ENCODE results near the gene TMEM121B.
"Not testable (repeated sequence)": the region's sequence is repeated elsewhere in the genome, so short reads cannot be mapped to it uniquely, and the experiment has no call there.

Gene TMEM121B

DNA sequence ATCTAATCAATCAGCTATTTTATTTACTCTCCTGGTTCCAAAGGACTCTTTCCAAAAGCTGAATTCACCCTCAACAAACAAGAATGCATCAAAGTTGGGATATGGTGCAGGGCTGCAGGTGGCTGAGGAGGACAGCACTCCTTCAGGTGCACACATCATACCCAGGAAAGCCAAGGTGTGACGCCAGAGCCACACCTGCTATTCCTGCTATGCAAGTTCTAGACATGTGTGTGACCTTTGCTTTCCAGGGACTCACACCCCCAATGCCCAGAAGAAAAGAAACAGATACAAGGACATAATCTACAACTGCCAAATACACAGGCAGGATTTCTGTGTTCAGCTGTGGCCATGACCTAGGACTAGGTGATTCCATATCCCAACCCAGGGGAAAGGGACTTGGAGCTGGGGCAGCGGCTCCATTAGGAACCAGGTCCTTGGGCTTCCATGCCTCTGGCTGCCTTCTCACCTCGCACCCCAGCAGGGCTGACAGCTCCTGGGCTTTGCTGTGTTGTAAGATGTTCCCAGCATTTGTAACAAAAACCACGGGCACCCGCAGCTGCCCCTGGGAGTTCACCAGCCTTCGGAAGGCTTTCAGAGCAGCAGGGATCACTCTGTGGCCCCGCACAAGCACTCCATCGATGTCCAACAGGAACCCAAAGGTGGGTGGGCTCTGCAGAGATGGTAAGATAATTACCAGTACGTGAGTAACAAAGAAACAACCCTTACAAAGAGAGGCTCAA, 28.1 kb upstream of the TMEM121B start:
- H3K4me3 ChIP-seq (ENCODE audit: low read depth, low read length) = no peak overlapping the region
- DNase-seq (ENCODE audit: low read depth, low spot score) = no peak
- in situ Hi-C loops (cut with HindIII; ENCODE audit: low sequenced_read_pairs) = no loop called here
- TF ChIP-seq, protein P1, sequence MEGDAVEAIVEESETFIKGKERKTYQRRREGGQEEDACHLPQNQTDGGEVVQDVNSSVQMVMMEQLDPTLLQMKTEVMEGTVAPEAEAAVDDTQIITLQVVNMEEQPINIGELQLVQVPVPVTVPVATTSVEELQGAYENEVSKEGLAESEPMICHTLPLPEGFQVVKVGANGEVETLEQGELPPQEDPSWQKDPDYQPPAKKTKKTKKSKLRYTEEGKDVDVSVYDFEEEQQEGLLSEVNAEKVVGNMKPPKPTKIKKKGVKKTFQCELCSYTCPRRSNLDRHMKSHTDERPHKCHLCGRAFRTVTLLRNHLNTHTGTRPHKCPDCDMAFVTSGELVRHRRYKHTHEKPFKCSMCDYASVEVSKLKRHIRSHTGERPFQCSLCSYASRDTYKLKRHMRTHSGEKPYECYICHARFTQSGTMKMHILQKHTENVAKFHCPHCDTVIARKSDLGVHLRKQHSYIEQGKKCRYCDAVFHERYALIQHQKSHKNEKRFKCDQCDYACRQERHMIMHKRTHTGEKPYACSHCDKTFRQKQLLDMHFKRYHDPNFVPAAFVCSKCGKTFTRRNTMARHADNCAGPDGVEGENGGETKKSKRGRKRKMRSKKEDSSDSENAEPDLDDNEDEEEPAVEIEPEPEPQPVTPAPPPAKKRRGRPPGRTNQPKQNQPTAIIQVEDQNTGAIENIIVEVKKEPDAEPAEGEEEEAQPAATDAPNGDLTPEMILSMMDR (IDR thresholded peaks at IDR 0.05; ENCODE audit: low read depth, low read length) = no peak

DNA sequence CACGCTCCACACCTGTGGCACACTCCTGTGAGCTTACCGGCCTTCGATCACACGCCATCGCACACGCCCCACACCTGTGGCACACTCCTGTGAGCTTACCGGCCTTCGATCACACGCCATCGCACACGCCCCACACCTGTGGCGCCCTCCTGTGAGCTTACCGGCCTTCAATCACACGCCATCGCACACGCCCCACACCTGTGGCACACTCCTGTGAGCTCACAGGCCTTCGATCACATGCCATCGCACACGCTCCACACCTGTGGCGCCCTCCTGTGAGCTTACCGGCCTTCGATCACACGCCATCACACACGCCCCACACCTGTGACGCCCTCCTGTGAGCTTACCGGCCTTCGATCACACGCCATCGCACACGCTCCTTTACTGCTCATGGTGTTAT, 26.3 kb upstream of the TMEM121B start:
- in situ Hi-C loops (cut with HindIII; ENCODE audit: low sequenced_read_pairs); H3K4me3 ChIP-seq (ENCODE audit: low read depth, low read length); DNase-seq (ENCODE audit: low read depth, low spot score): not testable (repeated sequence)

DNA sequence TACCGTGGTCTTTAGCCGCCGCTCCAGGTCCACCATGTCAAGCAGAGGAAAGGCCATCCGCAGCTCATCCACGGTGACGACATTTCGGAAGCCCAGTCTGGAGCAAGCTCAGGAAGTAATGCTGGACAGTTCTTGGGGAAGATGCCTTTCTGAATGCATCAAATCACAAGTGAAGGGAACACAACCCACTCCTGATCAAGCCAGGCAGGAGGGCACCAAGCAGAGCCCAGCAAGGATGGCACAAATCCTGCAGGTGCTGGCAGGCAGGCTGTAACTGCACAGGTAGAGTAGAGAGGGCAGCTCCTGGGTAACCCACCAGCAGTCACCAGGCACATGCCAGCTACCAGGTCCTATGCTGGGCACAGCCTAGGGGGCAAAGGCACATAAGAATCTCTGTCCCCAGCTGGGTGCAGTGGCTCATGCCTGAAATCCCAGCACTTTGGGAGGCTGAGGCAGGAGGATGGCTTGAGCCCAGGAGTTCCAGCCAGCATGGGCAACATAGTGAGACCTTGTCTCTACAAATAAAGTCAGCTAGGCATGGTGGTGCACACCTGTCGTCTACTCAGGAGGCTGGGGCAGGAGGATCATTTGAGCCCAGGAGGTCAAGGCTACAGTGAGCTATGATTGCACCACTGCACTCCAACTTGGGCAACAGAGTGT, 24.0 kb upstream of the TMEM121B start:
- DNase-seq (ENCODE audit: low read depth, low spot score) = no peak
- H3K4me3 ChIP-seq (ENCODE audit: low read depth, low read length) = no peak overlapping the region
- in situ Hi-C loops (cut with HindIII; ENCODE audit: low sequenced_read_pairs) = no loop called here
- TF ChIP-seq, protein P1 (IDR thresholded peaks at IDR 0.05; ENCODE audit: low read depth, low read length) = no peak

DNA sequence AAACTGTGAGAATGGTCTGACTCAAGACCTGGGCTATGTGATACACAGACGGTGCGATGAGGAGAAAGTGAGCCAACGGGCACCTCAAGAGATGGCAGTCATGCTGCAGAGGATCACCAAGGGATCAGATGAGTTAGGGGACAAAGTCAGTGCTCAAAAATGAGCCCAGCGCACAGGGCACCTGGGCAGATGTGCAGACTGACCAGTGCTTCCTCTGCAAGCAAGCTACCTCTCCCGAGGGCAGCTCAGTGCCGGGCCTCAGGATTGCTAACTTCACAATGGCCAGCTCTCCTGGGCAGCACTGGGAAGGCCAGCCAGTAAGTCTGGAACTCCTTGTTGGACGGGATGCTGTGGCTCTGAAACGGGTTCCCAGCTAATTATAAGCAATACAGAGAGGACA, 22.7 kb upstream of the TMEM121B start:
- no peak overlapping the region for H3K4me3 ChIP-seq (ENCODE audit: low read depth, low read length)
- no peak for DNase-seq (ENCODE audit: low read depth, low spot score)
- in situ Hi-C loops (cut with HindIII; ENCODE audit: low sequenced_read_pairs) = no loop called here
- TF ChIP-seq, protein P1 (IDR thresholded peaks at IDR 0.05; ENCODE audit: low read depth, low read length) = no peak

DNA sequence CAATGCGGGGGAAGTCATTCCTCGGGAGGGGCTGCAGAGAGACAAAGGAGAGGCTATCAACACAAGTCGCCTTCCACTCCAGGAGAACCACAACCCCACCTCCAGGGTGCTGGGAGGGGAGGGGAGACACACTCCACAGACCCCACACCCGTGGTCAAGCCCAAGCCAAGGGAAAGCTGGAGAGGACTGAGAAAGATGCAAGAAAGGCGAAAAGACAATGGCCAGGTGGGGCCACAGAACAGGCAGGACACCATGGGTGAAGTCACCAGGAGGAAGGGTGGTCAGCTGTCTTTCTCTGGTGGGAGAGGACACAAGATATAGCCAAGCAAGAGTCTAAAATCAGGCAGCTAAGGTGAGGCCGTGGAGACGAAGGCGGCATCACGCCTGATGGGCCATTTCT, 21.9 kb upstream of the TMEM121B start:
- TF ChIP-seq, protein P1 (IDR thresholded peaks at IDR 0.05; ENCODE audit: low read depth, low read length) = no peak
- in situ Hi-C loops (cut with HindIII; ENCODE audit: low sequenced_read_pairs) = no loop called here
- H3K4me3 ChIP-seq (ENCODE audit: low read depth, low read length) = no peak overlapping the region

DNA sequence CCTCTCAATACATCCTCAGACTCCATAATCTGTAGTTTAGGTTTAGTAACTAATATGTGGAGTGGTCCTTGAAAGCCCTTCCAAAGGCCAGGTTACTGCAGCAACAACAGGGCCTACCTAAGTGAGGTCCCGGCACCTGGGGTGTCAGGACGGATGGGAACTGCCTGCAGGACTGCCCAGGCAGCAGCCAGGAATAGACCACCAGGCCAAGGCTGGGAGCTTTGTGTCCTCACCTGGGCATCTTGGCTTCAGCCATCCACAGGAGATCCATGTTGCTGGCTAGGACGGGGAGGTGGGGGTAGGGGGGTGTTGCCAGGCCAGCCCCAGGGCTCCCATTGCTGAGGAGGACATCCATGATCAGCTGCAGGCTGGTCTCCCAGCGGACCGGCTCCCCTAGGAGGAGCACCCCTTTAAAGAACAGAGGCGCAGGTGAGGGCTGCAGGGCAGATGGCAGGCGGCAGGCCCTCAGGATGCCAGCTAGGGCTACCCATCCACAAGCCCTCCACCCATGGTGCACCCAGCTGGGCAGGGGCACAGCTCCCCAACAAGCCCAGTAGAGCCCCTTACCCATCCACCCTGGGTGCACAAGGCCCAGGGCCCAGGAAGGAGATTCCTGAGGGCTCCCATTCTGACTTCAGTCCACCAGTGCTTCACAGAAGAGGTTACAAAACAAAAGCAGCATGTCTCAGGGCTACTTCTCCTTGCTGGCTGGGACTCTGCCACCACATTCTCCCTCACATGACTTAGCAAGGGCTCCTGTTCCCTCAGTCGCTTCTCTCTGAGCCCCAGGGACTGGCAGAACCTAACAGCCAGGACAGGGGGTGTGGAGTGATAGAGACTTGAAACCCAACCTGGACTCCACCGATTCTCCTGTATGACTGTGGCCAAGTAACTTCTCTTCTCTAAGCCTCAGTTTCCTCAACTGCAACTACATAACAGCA, 19.9 kb upstream of the TMEM121B start:
- in situ Hi-C loops (cut with HindIII; ENCODE audit: low sequenced_read_pairs) = no loop called here
- TF ChIP-seq, protein P1 (IDR thresholded peaks at IDR 0.05; ENCODE audit: low read depth, low read length) = no peak
- H3K4me3 ChIP-seq (ENCODE audit: low read depth, low read length) = no peak overlapping the region
- DNase-seq (ENCODE audit: low read depth, low spot score) = no peak

More for the DNA sequence above, 21.9 kb upstream of the TMEM121B start:
- DNase-seq (ENCODE audit: low read depth, low spot score) = no peak
